ENCODE results near the gene CKM.

DNA sequence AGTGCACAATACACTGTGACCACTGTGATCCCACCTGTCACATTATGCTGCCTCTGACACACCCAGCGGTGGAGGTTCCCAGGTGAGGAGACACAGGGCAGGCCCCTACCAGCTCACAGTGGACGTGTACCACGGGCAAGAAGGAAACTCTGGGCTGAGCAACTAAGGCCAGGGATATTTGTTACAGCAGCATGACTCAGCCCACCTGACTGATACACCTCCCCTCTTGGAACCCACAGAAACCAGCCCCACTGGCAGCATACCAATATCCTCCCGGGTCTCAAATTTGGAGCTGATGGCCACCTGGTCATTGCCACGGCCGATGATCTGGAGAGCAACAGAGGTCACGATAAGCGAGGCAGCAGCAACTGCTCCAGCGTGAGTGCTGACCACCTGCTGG lies 32.7 kb upstream of the CKM start:
- TF ChIP-seq POLR2A (IDR thresholded peaks at IDR 0.05; ENCODE audit: low read depth, low read length) (no peak), EZH2 (IDR thresholded peaks at IDR 0.05; ENCODE audit: borderline replicate concordance, low read depth, low read length, severe bottlenecking) (no peak), POLR2AphosphoS5 (IDR thresholded peaks at IDR 0.05; ENCODE audit: insufficient read depth, low read depth, low read length) (no peak)
- TF ChIP-seq, protein P1, sequence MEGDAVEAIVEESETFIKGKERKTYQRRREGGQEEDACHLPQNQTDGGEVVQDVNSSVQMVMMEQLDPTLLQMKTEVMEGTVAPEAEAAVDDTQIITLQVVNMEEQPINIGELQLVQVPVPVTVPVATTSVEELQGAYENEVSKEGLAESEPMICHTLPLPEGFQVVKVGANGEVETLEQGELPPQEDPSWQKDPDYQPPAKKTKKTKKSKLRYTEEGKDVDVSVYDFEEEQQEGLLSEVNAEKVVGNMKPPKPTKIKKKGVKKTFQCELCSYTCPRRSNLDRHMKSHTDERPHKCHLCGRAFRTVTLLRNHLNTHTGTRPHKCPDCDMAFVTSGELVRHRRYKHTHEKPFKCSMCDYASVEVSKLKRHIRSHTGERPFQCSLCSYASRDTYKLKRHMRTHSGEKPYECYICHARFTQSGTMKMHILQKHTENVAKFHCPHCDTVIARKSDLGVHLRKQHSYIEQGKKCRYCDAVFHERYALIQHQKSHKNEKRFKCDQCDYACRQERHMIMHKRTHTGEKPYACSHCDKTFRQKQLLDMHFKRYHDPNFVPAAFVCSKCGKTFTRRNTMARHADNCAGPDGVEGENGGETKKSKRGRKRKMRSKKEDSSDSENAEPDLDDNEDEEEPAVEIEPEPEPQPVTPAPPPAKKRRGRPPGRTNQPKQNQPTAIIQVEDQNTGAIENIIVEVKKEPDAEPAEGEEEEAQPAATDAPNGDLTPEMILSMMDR (IDR thresholded peaks at IDR 0.05; ENCODE audit: extremely low read depth in 1 of 2, insufficient read depth in 1 of 2, low read depth in 1 of 2, low read length in 2 of 2): no peak
